Measurements from ENCODE around the gene SLC37A2. TPM values are rescaled to one million over a fixed set of nuclear protein-coding genes. Genes with fewer than 3 reads are reported as not detected.

The SLC37A2 gene
- total and polyA plus RNA-seq, 2 of the 13 experiments (the other 11 are each of a cell fraction or from before 2014, with no cell fraction given) = 4.6 to 7.1 TPM

- TF ChIP-seq, protein P1, sequence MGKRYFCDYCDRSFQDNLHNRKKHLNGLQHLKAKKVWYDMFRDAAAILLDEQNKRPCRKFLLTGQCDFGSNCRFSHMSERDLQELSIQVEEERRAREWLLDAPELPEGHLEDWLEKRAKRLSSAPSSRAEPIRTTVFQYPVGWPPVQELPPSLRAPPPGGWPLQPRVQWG (CRISPR knock-in tag; IDR thresholded peaks at IDR 0.05; ENCODE audit: borderline replicate concordance, low read depth) = no peak
- TF ChIP-seq ZNF484 (CRISPR knock-in tag; IDR thresholded peaks at IDR 0.05; ENCODE audit: borderline replicate concordance, low read depth) (no peak), TMF1 (CRISPR knock-in tag; IDR thresholded peaks at IDR 0.05; ENCODE audit: low read depth) (no peak), ZNF12 (CRISPR knock-in tag; IDR thresholded peaks at IDR 0.05) (no peak), SMAD3 (CRISPR knock-in tag; IDR thresholded peaks at IDR 0.05) (0 out of 2 replicates have a peak, but pooled peaks have one; percentile 25), HOMEZ (CRISPR knock-in tag; IDR thresholded peaks at IDR 0.05; ENCODE audit: low read depth) (peak; percentile 61; the same call in 1 of the 2 replicates), ZFP1 (CRISPR knock-in tag; IDR thresholded peaks at IDR 0.05) (0 out of 2 replicates have a peak, but pooled peaks have one; percentile 30), RAD21 (CRISPR knock-in tag; IDR thresholded peaks at IDR 0.05) (no peak), MAZ (IDR thresholded peaks at IDR 0.05; ENCODE audit: borderline replicate concordance, low read depth, low read length) (no peak), MAZ (CRISPR knock-in tag; IDR thresholded peaks at IDR 0.05; ENCODE audit: low read depth) (no peak), ZNF776 (CRISPR knock-in tag; IDR thresholded peaks at IDR 0.05) (no peak), ZNF441 (CRISPR knock-in tag; IDR thresholded peaks at IDR 0.05; ENCODE audit: borderline replicate concordance) (no peak), ZNF180 (CRISPR knock-in tag; IDR thresholded peaks at IDR 0.05; ENCODE audit: borderline replicate concordance, low read depth) (no peak), ZNF614 (CRISPR knock-in tag; IDR thresholded peaks at IDR 0.05; ENCODE audit: borderline replicate concordance) (no peak)
- TF ChIP-seq, protein P2, sequence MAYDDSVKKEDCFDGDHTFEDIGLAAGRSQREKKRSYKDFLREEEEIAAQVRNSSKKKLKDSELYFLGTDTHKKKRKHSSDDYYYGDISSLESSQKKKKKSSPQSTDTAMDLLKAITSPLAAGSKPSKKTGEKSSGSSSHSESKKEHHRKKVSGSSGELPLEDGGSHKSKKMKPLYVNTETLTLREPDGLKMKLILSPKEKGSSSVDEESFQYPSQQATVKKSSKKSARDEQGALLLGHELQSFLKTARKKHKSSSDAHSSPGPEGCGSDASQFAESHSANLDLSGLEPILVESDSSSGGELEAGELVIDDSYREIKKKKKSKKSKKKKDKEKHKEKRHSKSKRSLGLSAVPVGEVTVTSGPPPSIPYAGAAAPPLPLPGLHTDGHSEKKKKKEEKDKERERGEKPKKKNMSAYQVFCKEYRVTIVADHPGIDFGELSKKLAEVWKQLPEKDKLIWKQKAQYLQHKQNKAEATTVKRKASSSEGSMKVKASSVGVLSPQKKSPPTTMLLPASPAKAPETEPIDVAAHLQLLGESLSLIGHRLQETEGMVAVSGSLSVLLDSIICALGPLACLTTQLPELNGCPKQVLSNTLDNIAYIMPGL (CRISPR knock-in tag; IDR thresholded peaks at IDR 0.05; ENCODE audit: borderline replicate concordance in 1 of 2, low read depth in 1 of 2) = peak in 1 of 2 experiments; percentile 39; a peak in 1 of 4 replicates
- TF ChIP-seq, protein P3, sequence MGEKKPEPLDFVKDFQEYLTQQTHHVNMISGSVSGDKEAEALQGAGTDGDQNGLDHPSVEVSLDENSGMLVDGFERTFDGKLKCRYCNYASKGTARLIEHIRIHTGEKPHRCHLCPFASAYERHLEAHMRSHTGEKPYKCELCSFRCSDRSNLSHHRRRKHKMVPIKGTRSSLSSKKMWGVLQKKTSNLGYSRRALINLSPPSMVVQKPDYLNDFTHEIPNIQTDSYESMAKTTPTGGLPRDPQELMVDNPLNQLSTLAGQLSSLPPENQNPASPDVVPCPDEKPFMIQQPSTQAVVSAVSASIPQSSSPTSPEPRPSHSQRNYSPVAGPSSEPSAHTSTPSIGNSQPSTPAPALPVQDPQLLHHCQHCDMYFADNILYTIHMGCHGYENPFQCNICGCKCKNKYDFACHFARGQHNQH (CRISPR knock-in tag; IDR thresholded peaks at IDR 0.05) = peak; percentile 31; the same call in 1 of the 2 replicates
- TF ChIP-seq, protein P4, sequence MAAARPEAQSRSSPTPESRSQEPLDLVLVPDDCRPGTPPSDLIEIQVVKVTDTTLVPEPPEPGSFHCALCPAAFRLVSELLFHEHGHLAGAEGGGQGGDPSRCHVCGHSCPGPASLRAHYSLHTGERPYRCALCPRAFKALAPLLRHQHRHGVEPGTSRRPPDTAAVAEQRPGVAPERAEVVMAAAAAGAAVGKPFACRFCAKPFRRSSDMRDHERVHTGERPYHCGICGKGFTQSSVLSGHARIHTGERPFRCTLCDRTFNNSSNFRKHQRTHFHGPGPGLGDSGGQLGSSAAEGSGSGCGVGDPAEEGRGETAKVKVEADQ (CRISPR knock-in tag; IDR thresholded peaks at IDR 0.05; ENCODE audit: borderline replicate concordance) = 0 out of 2 replicates have a peak, but pooled peaks have one; percentile 34
- TF ChIP-seq, protein P5, sequence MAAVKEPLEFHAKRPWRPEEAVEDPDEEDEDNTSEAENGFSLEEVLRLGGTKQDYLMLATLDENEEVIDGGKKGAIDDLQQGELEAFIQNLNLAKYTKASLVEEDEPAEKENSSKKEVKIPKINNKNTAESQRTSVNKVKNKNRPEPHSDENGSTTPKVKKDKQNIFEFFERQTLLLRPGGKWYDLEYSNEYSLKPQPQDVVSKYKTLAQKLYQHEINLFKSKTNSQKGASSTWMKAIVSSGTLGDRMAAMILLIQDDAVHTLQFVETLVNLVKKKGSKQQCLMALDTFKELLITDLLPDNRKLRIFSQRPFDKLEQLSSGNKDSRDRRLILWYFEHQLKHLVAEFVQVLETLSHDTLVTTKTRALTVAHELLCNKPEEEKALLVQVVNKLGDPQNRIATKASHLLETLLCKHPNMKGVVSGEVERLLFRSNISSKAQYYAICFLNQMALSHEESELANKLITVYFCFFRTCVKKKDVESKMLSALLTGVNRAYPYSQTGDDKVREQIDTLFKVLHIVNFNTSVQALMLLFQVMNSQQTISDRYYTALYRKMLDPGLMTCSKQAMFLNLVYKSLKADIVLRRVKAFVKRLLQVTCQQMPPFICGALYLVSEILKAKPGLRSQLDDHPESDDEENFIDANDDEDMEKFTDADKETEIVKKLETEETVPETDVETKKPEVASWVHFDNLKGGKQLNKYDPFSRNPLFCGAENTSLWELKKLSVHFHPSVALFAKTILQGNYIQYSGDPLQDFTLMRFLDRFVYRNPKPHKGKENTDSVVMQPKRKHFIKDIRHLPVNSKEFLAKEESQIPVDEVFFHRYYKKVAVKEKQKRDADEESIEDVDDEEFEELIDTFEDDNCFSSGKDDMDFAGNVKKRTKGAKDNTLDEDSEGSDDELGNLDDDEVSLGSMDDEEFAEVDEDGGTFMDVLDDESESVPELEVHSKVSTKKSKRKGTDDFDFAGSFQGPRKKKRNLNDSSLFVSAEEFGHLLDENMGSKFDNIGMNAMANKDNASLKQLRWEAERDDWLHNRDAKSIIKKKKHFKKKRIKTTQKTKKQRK (IDR thresholded peaks at IDR 0.05; ENCODE audit: low read length) = no peak
These were observed 61.0 kb downstream of the SLC37A2 start (continued) for GRCh38 chr11:125123947-125124617.
